ENCODE measurements around the gene ZNF527.

DNA sequence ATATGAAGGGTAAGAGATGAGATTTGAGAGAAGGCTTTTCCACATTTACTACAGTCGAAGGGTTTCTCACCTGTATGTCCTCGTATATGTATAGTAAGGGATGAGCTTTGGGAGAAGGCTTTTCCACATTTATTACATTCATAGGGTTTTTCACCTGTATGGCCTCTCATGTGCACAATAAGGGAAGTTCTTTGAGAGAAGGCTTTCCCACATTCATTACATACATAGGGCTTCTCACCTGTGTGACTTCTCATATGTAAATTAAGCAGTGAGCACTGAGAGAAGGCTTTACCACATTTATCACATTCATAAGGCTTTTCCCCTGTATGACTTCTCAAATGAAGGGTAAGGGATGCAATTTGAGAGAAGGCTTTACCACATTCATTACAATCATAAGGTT lies 41.8 kb downstream of the ZNF527 start:
- TF ChIP-seq EZH2phosphoT487 (IDR thresholded peaks at IDR 0.05; ENCODE audit: borderline replicate concordance) (no peak), EGR1 (IDR thresholded peaks at IDR 0.05; ENCODE audit: low read depth) (no peak)
